Rectal smooth muscle tissue (tissue), 1 donor: ENCODE results near the gene RREB1.

Experiments
- H3K27ac ChIP-seq: one replicate; pipeline ENCODE4 v1.7.0; 2013; ENCODE audit warnings: low read depth, low read length, inconsistent platforms
- H3K27me3 ChIP-seq: one replicate; pipeline ENCODE4 v1.7.0; 2013; ENCODE audit warnings: low read length; ENCODE audit not compliant: control insufficient read depth, insufficient read depth
- H3K36me3 ChIP-seq: one replicate; pipeline ENCODE4 v1.7.0; 2013; ENCODE audit warnings: low read length; ENCODE audit not compliant: control insufficient read depth, insufficient read depth
- H3K4me1 ChIP-seq: one replicate; pipeline ENCODE4 v1.7.0; 2013; ENCODE audit warnings: low read length; ENCODE audit not compliant: control insufficient read depth, insufficient read depth
- H3K4me3 ChIP-seq: one replicate; pipeline ENCODE4 v1.7.0; 2013; ENCODE audit warnings: low read length
- H3K9ac ChIP-seq: one replicate; pipeline ENCODE4 v1.7.0; 2013; ENCODE audit warnings: low read length

Gene RREB1

GRCh38 chr6:7295916-7296315 lies 188.2 kb downstream of the RREB1 start:
- Histone ChIP-seq H3K36me3 (peaks cover 31% of the 10 kb centered on the region), H3K27ac (no peak overlapping the region), H3K4me1 (no peaks in the 10 kb centered on the region), H3K4me3 (no peak overlapping the region), H3K9ac (no peak overlapping the region), H3K27me3 (no peaks in the 10 kb centered on the region)

DNA sequence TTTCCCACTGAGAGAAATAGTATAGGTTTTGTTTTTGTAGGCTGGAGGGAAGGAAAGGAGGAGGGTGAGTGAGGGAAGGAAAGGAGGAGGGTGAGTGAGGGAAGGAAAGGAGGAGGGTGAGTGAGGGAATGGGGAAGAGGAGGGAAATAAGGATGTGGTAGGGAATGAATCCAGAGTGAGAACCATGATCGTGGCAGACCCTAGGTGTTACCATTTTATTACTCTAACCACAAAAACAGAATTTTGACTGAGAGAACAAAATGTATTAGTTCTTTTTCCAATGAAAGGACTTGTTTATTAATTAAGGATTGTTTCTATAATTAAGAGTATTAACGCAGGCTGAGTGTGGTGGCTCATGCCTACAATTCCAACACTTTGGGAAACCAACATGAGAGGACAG lies 188.8 kb downstream of the RREB1 start:
- Histone ChIP-seq H3K4me1 (no peaks in the 10 kb centered on the region), H3K27me3 (no peaks in the 10 kb centered on the region), H3K36me3 (peaks cover 38% of the 10 kb centered on the region), H3K27ac (no peak overlapping the region), H3K9ac (no peak overlapping the region), H3K4me3 (no peak overlapping the region)

- H3K9ac ChIP-seq = no peak overlapping the region
- no peak overlapping the region for H3K4me3 ChIP-seq
- H3K36me3 ChIP-seq = peaks cover 30% of the 10 kb centered on the region
- no peaks in the 10 kb centered on the region for H3K4me1 ChIP-seq
- H3K27ac ChIP-seq = no peak overlapping the region
- H3K27me3 ChIP-seq = no peaks in the 10 kb centered on the region
These were observed 190.4 kb downstream of the RREB1 start for GRCh38 chr6:7298113-7298512.

DNA sequence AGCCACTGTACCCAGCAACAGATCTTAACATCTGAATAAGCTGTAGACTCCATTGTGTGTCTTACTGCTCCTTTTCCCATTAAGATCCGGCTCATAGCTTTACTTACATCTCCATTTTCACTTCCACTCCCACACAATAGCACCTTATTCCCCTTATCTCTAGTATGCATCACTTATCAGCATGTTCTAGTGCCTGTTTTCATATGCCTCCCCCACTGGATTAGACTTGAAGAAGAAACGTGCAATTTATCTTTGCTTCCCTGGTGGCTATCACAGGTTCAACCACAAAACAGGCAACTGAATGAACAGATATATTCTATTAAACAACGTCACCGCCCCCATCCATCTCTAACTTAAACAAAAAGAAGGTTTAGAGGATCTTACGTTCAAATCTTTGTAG lies 193.2 kb downstream of the RREB1 start:
- Histone ChIP-seq H3K4me3 (no peak overlapping the region), H3K36me3 (peaks cover 26% of the 10 kb centered on the region), H3K4me1 (no peaks in the 10 kb centered on the region), H3K27me3 (no peaks in the 10 kb centered on the region), H3K9ac (no peak overlapping the region), H3K27ac (no peak overlapping the region)
